Measurements from ENCODE around the gene ZNF326. TPM values are rescaled to one million over a fixed set of nuclear protein-coding genes. Genes with fewer than 3 reads are reported as not detected.
"Not testable (repeated sequence)": the region's sequence is repeated elsewhere in the genome, so short reads cannot be mapped to it uniquely, and the experiment has no call there.

ZNF326 gene
- total RNA-seq, 2 experiments from 2014 or later = 18.1 TPM

DNA sequence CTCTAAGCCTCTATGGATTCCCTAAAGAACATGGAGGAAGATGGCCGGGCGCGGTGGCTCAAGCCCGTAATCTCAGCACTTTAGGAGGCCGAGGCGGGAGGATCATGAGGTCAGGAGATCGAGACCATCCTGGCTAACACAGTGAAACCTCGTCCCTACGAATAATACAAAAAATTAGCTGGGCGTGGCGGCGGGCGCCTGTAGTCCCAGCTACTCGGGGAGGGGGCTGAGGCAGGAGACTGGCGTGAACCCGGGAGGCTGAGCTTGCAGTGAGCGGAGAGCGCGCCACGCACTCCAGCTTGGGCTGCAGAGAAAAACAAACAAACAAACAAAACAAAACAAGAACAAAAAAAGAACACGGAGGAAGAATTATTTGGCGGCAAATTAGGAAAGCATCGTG, 5.8 kb upstream of the ZNF326 start:
- Mint-ChIP-seq H3K27me3 (ENCODE audit: low read depth) (peaks cover 18% of the 10 kb centered on the region), H3K9me3 (ENCODE audit: insufficient read depth) (no peaks in the 10 kb centered on the region), H3K4me3 (no peak overlapping the region), H3K27ac (no peak overlapping the region), H3K36me3 (ENCODE audit: low read depth) (no peaks in the 10 kb centered on the region), H3K4me1 (ENCODE audit: low read depth) (peaks cover under 1% of the 10 kb centered on the region)
- POLR2A ChIA-PET = interaction anchor here (1.1 kb wide), 1 partner anchor 146 kb away, joined by 3 read pairs; no protein-coding TSS in a partner anchor
- DNase-seq = no peak
- no peak for ATAC-seq
- CTCF ChIA-PET = interaction anchor here (0.6 to 6.9 kb wide), 14 partner anchors 12 to 330 kb away, joined by 3 to 63 read pairs (median 3); partner anchors contain the start of gene LRRC8D

DNA sequence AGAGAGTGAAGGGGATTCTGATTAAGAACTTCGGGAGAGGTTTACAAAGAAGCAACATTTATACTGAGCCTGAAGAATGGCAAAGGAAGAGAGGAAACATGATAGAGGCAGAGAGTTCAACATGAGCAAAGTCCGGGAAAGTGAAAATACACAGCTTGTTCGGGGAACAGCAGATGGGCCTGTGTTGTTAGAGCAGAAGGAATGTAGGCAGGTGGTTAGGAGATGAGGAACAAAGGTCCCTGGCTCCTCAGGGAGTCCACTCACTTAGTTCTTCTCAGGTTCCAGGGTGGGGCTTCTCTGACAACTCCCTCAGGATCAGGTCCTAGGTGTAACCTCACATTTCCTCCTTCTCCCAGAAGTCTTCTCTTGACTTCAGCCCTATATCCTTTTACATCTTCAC, 5.1 kb upstream of the ZNF326 start:
- Mint-ChIP-seq H3K4me3 (no peak overlapping the region), H3K27me3 (ENCODE audit: low read depth) (peaks cover 18% of the 10 kb centered on the region), H3K27ac (no peak overlapping the region), H3K4me1 (ENCODE audit: low read depth) (peaks cover 5% of the 10 kb centered on the region), H3K36me3 (ENCODE audit: low read depth) (no peaks in the 10 kb centered on the region), H3K9me3 (ENCODE audit: insufficient read depth) (no peaks in the 10 kb centered on the region)
- DNase-seq = no peak
- no peak for ATAC-seq
- ChIA-PET CTCF (interaction anchor here (1.2 to 6.9 kb wide), 9 partner anchors 13 to 529 kb away, joined by 3 to 63 read pairs (median 5); partner anchors contain the start of gene LRRC8D), POLR2A (interaction anchor here (1.1 kb wide), 1 partner anchor 147 kb away, joined by 3 read pairs; no protein-coding TSS in a partner anchor)

GRCh38 chr1:89990976-89991831, 3.7 kb upstream of the ZNF326 start:
- no peak overlapping the region for H3K4me3 Mint-ChIP-seq
- POLR2A ChIA-PET = no interaction called here

DNA sequence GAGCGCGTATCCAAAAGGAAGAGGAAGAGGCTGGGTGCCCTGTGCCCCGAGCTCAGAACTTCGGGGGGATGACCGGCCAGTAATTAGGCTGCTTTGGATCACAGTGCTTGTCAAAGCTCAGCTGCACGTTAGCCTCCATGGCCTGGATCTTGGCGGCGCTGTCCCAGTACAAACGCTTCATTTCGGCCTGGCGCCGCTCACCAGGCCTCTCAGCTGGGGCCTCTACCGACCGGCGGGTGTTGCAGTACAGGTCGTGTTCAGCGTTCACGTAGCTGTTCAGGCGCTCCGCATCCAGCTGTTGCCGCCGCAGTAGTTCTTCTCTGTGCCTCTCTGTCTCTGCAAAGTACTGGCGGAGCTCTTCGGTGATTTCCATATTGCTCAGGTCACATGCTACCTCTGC, 1.4 kb upstream of the ZNF326 start:
- POLR2A ChIA-PET = interaction anchor here (0.8 to 1.0 kb wide), 2 partner anchors 192 to 231 kb away, joined by 3 read pairs; no protein-coding TSS in a partner anchor
- peaks cover 18% of the 10 kb centered on the region for H3K27me3 Mint-ChIP-seq (ENCODE audit: low read depth)
- CTCF ChIA-PET = no interaction called here

More at GRCh38 chr1:89990976-89991831, 3.7 kb upstream of the ZNF326 start:
- Mint-ChIP-seq H3K4me1 (ENCODE audit: low read depth) (peaks cover 8% of the 10 kb centered on the region), H3K27ac (no peak overlapping the region), H3K36me3 (ENCODE audit: low read depth) (peaks cover 2% of the 10 kb centered on the region), H3K27me3 (ENCODE audit: low read depth) (peaks cover 18% of the 10 kb centered on the region), H3K9me3 (ENCODE audit: insufficient read depth) (no peaks in the 10 kb centered on the region)
- ATAC-seq (no peak), DNase-seq (no peak)
- CTCF ChIA-PET = interaction anchor here (1.2 to 6.9 kb wide), 6 partner anchors 148 to 531 kb away, joined by 3 to 63 read pairs (median 6); no protein-coding TSS in a partner anchor

DNA sequence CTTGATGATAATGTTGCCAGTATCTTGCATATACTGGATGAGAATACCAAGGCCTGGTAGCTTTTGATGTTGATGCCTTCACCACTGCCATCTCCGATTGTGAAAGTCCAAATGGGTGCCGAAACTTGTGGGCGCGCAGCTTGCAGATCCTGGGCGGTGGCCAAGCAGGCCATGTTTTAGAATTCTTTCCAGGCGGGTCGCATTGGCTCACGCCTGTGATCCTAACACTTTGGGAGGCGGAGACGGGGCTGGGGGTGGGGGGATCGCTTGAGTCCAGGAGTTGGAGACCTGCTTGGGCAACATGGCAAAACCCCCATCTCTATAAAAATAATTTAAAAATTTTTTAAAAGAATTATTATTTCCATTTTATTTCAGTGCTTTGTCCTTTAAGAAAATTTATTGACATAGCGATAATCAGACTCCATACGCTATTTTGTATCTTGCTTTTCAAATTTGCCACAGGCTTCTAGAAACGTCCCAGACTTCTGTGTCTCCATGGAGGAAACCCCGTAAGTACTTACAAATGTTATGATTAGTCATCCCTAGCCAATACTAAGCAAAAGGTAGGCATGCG, 592 bp upstream of the ZNF326 start:
- no peaks in the 10 kb centered on the region for H3K9me3 Mint-ChIP-seq (ENCODE audit: insufficient read depth)
- peak overlapping the region; percentile 99 for H3K4me3 Mint-ChIP-seq
- H3K27me3 Mint-ChIP-seq (ENCODE audit: low read depth) = peaks cover 16% of the 10 kb centered on the region
- ATAC-seq (no peak), DNase-seq (no peak)
- CTCF ChIA-PET = no interaction called here
- peaks cover 26% of the 10 kb centered on the region for H3K4me1 Mint-ChIP-seq (ENCODE audit: low read depth)
- H3K27ac Mint-ChIP-seq = peak overlapping the region; percentile 88
- POLR2A ChIA-PET = interaction anchor here (0.8 kb wide), 1 partner anchor 231 kb away, joined by 3 read pairs; no protein-coding TSS in a partner anchor
- H3K36me3 Mint-ChIP-seq (ENCODE audit: low read depth) = peaks cover 12% of the 10 kb centered on the region

More for the DNA sequence above, 1.4 kb upstream of the ZNF326 start:
- no peak for DNase-seq
- H3K4me3 Mint-ChIP-seq = no peak overlapping the region
- peaks cover 25% of the 10 kb centered on the region for H3K4me1 Mint-ChIP-seq (ENCODE audit: low read depth)
- no peak overlapping the region for H3K27ac Mint-ChIP-seq
- H3K9me3 Mint-ChIP-seq (ENCODE audit: insufficient read depth) = no peaks in the 10 kb centered on the region
- ATAC-seq = no peak
- H3K36me3 Mint-ChIP-seq (ENCODE audit: low read depth) = peaks cover 8% of the 10 kb centered on the region

DNA sequence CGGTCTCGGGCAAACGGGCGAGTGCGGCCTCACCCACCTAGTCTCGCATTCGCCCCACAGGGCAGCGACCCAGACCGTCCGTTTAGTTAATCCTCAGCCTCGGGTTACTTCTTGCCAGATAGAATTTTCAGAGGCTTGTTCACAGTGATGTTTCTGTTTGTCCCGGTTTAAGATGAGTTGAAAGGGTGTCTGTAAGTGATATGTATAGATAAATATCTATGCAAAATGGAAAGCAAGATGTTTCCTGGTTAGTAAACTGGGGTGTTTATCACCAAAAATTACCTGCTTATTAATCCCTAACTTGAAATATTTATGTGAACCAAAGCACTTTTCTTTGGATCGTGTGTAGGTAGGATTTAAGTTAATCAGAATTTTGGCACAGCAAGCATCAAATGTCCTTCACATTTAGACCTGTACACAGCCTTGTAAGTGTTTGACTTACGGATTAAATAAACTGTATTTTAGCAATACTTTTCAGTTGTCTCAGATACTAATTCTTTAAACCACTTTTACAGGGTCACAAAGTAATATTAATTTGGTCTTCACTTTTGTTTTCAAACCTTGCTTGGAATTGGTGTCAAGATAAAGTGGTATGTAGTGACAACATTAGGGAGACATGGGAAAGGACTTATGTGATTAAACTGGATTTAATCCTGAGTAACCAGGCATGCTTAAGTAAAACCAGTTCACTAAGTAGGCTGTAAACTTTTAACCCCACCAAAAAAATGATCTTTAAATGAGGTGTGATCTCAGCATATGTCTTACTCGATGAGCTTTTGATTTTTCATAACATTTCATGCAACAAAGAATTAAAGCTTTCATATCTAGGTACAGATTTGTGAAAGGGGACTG, 914 bp downstream of the ZNF326 start:
- Mint-ChIP-seq H3K4me1 (ENCODE audit: low read depth) (peaks cover 26% of the 10 kb centered on the region), H3K4me3 (peak overlapping the region; percentile 99), H3K9me3 (ENCODE audit: insufficient read depth) (no peaks in the 10 kb centered on the region), H3K36me3 (ENCODE audit: low read depth) (peaks cover 12% of the 10 kb centered on the region), H3K27ac (peak overlapping the region; percentile 96), H3K27me3 (ENCODE audit: low read depth) (peaks cover 11% of the 10 kb centered on the region)
- POLR2A ChIA-PET = interaction anchor here (0.6 kb wide), 1 partner anchor 321 kb away, joined by 4 read pairs; no protein-coding TSS in a partner anchor
- CTCF ChIA-PET = interaction anchor here (1.0 to 1.1 kb wide), 2 partner anchors 152 to 215 kb away, joined by 3 to 4 read pairs; no protein-coding TSS in a partner anchor
- no peak for DNase-seq
- ATAC-seq = no peak

- Mint-ChIP-seq H3K4me1 (ENCODE audit: low read depth) (peaks cover 26% of the 10 kb centered on the region), H3K36me3 (ENCODE audit: low read depth) (peaks cover 15% of the 10 kb centered on the region), H3K27ac (peak overlapping the region; percentile 12), H3K9me3 (ENCODE audit: insufficient read depth) (no peaks in the 10 kb centered on the region), H3K4me3 (peak overlapping the region; percentile 99), H3K27me3 (ENCODE audit: low read depth) (peaks cover 5% of the 10 kb centered on the region)
- no peak for ATAC-seq
- DNase-seq = no peak
- ChIA-PET CTCF (interaction anchor here (1.0 to 1.1 kb wide), 2 partner anchors 153 to 215 kb away, joined by 3 to 4 read pairs; no protein-coding TSS in a partner anchor), POLR2A (no interaction called here)
Measured at GRCh38 chr1:89996450-89997110, 1.7 kb downstream of the ZNF326 start.

DNA sequence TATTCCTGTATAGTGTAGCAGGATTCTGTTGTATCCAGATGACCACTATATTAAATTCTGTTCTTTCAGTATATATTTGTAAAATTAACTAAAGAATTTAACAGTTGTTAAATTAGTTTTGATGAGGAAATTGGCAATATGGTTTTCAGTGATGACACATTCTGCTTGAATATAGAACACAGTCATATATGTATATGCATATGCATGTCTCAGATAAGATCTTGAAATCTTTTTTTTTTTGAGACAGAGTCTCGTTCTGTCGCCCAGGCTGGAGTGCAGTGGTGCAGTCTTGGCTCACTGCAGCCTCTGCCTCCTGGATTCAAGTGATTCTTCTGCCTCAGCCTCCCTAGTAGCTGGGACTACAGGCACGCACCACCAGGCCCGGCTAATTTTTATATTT, 2.2 kb downstream of the ZNF326 start:
- CTCF ChIA-PET; POLR2A ChIA-PET; H3K27me3 Mint-ChIP-seq (ENCODE audit: low read depth); H3K4me3 Mint-ChIP-seq; DNase-seq; ATAC-seq; H3K27ac Mint-ChIP-seq; H3K9me3 Mint-ChIP-seq (ENCODE audit: insufficient read depth): not testable (repeated sequence)
- Mint-ChIP-seq H3K4me1 (ENCODE audit: low read depth) (peaks cover 26% of the 10 kb centered on the region), H3K36me3 (ENCODE audit: low read depth) (peaks cover 15% of the 10 kb centered on the region)

- Mint-ChIP-seq H3K27me3 (ENCODE audit: low read depth) (peaks cover 2% of the 10 kb centered on the region), H3K4me1 (ENCODE audit: low read depth) (peaks cover 26% of the 10 kb centered on the region), H3K27ac (no peak overlapping the region), H3K9me3 (ENCODE audit: insufficient read depth) (no peaks in the 10 kb centered on the region), H3K36me3 (ENCODE audit: low read depth) (peaks cover 15% of the 10 kb centered on the region), H3K4me3 (no peak overlapping the region)
- ChIA-PET CTCF (interaction anchor here (2.0 kb wide), 1 partner anchor 9 kb away, joined by 5 read pairs; no protein-coding TSS in a partner anchor), POLR2A (no interaction called here)
- no peak for DNase-seq
- no peak for ATAC-seq
Measured at GRCh38 chr1:89998306-89998705, 3.4 kb downstream of the ZNF326 start.

DNA sequence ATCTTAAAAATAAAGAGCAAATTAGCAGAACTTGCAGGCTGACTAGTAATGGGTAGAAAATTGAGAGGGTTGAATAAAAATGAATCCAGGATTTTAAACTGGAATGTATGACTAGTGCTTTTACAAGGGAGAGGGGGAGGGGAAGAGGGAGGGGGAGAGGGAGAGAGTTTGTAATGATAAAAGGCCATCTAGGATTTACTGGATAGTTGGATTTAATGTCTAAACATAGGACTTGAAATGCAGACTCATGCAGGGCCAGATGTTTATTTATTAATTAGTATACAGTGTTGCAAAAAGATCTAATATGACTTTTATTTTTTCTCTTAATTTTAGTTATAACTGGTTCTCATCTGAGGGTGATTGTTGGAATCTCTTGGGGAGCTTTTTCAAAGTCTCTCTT, 4.3 kb downstream of the ZNF326 start:
- H3K27me3 Mint-ChIP-seq (ENCODE audit: low read depth) = no peaks in the 10 kb centered on the region

GRCh38 chr1:89999628-90000027, 4.7 kb downstream of the ZNF326 start:
- CTCF ChIA-PET = no interaction called here
- Mint-ChIP-seq H3K9me3 (ENCODE audit: insufficient read depth) (no peaks in the 10 kb centered on the region), H3K27me3 (ENCODE audit: low read depth) (no peaks in the 10 kb centered on the region), H3K4me3 (no peak overlapping the region), H3K4me1 (ENCODE audit: low read depth) (peaks cover 22% of the 10 kb centered on the region), H3K36me3 (ENCODE audit: low read depth) (peaks cover 15% of the 10 kb centered on the region), H3K27ac (no peak overlapping the region)
- DNase-seq (no peak), ATAC-seq (no peak)
- POLR2A ChIA-PET = no interaction called here

More for the DNA sequence above, 4.3 kb downstream of the ZNF326 start:
- Mint-ChIP-seq H3K27ac (no peak overlapping the region), H3K36me3 (ENCODE audit: low read depth) (peaks cover 15% of the 10 kb centered on the region), H3K4me1 (ENCODE audit: low read depth) (peaks cover 24% of the 10 kb centered on the region), H3K9me3 (ENCODE audit: insufficient read depth) (no peaks in the 10 kb centered on the region), H3K4me3 (no peak overlapping the region)
- ChIA-PET CTCF (interaction anchor here (2.0 kb wide), 1 partner anchor 8 kb away, joined by 5 read pairs; no protein-coding TSS in a partner anchor), POLR2A (no interaction called here)
- ATAC-seq = no peak
- DNase-seq = no peak

Data from activated CD8-positive, alpha-beta T cell treated with anti-CD3 and anti-CD28 coated beads, Interleukin-2, amount 10 ng/mL, durations not matched to agents 7 days and 5 days (primary cell).